Spinal cord (tissue), 10 donors: ENCODE results near the gene ANKH. TPM values are rescaled to one million over a fixed set of nuclear protein-coding genes. Genes with fewer than 3 reads are reported as not detected.

Experiments
- DNase-seq, 6 donors: peaks; one replicate each; pipeline versions ENCODE4 v3.0.0 to v3.0.0-alpha.2; 2013 to 2015; ENCODE audit warnings: low spot score in 6 of 6, low read depth in 4 of 6
- H3K27ac ChIP-seq: one replicate; pipeline ENCODE4 v1.5.1; 2013; ENCODE audit warnings: low read depth, low read length, control low read depth
- H3K27me3 ChIP-seq: one replicate; pipeline ENCODE4 v1.6.1; 2013; ENCODE audit warnings: low read length; ENCODE audit not compliant: control insufficient read depth, insufficient read depth
- H3K36me3 ChIP-seq: one replicate; pipeline ENCODE4 v1.6.1; 2013; ENCODE audit warnings: low read length; ENCODE audit not compliant: control insufficient read depth, insufficient read depth
- H3K4me1 ChIP-seq: one replicate; pipeline ENCODE4 v1.6.1; 2013; ENCODE audit warnings: low read length; ENCODE audit not compliant: control insufficient read depth, insufficient read depth
- H3K4me3 ChIP-seq: one replicate; pipeline ENCODE4 v1.5.1; 2013; ENCODE audit warnings: low read depth, low read length, control low read depth
- H3K9me3 ChIP-seq: one replicate; pipeline ENCODE4 v1.6.1; 2013; ENCODE audit warnings: low read length; ENCODE audit not compliant: control insufficient read depth, insufficient read depth
- WGBS: methylation state at CpG from one replicate; pipeline ENCODE4 v1.1.5; 2013; ENCODE audit warnings: missing lambda C conversion rate; ENCODE audit not compliant: insufficient coverage; 5-methylcytosine and 5-hydroxymethylcytosine counted together
- polyA plus RNA-seq, 2 donors: library from polyadenylated mRNA; unstranded; fragments of 120-200 nt; gene quantifications; one replicate each; pipeline ENCODE4 v1.2.1, GENCODE V29; 2013; ENCODE audit not compliant: insufficient read length in 2 of 2
- total RNA-seq, 2 donors: library from RNA; depleted of rRNA in 1 of 2; stranded (reverse); fragments of 120-200 nt in 1 of 2; fragments of >200 nt in 1 of 2; gene quantifications; one replicate each; pipeline versions ENCODE4 v1.2.3 to v1.2.4, GENCODE V29; 2013 to 2014
- donor health status: healthy.

Gene ANKH
- total and polyA plus RNA-seq, 4 donors = 45.2 to 73.8 (median 59.6) TPM

DNA sequence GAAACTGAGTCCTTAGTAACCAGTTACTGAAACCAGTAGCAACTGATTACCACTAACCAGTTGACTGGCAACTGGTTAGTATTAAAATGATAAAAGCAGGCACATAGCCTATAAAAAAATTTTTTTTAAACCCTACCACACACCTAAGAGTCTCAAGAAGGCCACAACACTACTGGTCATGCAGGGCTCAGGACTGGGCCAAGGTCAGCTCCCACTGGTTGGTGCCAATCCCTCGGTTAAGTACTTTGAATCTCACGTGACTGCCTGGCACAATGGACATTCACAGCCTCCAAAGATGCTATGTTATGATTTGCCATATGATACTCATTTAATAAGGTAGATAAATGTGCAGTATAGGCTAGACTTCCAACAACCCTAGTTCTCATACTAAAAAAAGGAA lies 8.5 kb downstream of the ANKH start:
- no peaks in the 10 kb centered on the region for H3K36me3 ChIP-seq
- DNase-seq = no peak
- no CpG with 5 or more reads among the region's 2 CpGs for WGBS
- no peaks in the 10 kb centered on the region for H3K9me3 ChIP-seq
- no peak overlapping the region for H3K27ac ChIP-seq
- H3K4me1 ChIP-seq = peaks cover 6% of the 10 kb centered on the region
- no peak overlapping the region for H3K4me3 ChIP-seq
- no peaks in the 10 kb centered on the region for H3K27me3 ChIP-seq

DNA sequence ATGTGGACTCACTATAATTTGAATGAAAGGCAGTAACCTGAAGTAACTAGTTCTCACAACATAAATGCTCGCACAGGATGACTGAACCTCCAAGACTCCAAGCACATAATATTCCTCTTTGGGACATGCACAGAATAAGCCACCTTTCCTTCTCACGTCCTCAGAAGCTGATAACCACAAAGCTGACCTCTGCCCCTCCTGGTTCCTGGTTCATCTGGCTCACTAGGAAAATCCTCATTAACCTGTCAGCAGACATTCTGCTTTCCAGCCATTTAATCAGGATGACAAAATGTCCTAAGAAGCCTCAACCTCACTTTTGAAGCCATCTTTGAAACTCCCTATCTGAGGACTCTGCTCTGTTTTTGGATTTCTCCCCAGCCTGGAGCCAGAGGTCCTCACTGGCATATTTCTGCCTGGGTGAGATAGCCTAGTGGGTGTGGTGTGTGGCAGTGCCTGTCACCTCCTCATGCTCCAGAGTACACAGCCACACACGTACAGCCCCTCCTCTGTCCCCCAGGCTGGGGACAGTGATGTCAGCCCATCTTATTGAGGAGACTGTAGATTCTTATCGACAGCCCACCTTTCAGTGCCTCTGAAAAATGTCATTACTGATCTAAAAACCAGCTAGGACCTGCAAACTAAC lies 10.3 kb downstream of the ANKH start:
- H3K4me1 ChIP-seq = peaks cover 6% of the 10 kb centered on the region
- H3K27ac ChIP-seq = no peak overlapping the region
- no peak overlapping the region for H3K4me3 ChIP-seq
- no peak for DNase-seq
- H3K27me3 ChIP-seq = no peaks in the 10 kb centered on the region
- H3K36me3 ChIP-seq = no peaks in the 10 kb centered on the region
- no peaks in the 10 kb centered on the region for H3K9me3 ChIP-seq
- WGBS = 85% methylated on average over 4 of the region's 4 CpGs

DNA sequence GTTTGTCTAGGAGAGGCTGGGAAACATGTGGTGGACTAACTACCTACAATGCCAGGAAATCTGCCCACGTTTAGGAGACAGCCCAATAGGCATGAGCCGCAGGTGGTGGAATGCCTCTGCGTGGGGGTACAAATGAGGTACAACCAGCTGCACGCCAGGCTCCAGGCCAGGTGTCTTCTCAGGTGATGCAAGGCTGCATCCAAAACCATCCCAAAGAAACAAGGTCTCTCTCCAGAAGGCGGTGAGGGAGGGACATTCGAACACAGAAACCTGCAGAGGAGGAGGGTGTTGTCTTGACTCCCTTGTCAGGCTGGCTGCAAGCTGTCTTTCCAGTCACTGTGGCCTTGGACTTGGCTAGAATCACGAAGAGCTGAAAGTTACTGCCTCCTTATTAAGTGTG lies 11.6 kb downstream of the ANKH start:
- H3K27me3 ChIP-seq = no peaks in the 10 kb centered on the region
- no peak overlapping the region for H3K27ac ChIP-seq
- no peaks in the 10 kb centered on the region for H3K9me3 ChIP-seq
- no peaks in the 10 kb centered on the region for H3K36me3 ChIP-seq
- DNase-seq = no peak
- no peak overlapping the region for H3K4me3 ChIP-seq
- peaks cover 6% of the 10 kb centered on the region for H3K4me1 ChIP-seq
- 54% methylated on average over 4 of the region's 7 CpGs for WGBS

DNA sequence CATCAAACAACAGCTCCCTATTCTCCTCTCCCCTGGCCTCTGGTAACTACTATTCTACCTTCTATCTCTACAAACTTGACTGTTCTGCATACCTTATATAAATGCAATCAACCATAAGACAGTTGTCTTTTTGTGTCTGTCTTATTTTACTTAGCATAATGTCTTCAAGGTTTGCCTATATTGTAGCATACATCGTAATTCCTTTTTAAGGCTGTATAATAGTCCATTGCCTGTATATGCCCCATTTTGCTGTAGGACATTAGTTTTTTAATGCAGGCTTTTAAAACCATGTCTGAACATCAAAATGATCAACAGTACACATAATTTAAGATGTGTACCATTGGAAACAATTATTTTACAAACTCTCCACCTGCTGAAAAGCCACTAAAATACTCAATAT lies 12.4 kb downstream of the ANKH start:
- no CpG with 5 or more reads among the region's 1 CpG for WGBS
- Histone ChIP-seq H3K27ac (no peak overlapping the region), H3K4me3 (no peak overlapping the region), H3K27me3 (no peaks in the 10 kb centered on the region), H3K36me3 (no peaks in the 10 kb centered on the region), H3K4me1 (peaks cover 6% of the 10 kb centered on the region), H3K9me3 (no peaks in the 10 kb centered on the region)
- DNase-seq = no peak

DNA sequence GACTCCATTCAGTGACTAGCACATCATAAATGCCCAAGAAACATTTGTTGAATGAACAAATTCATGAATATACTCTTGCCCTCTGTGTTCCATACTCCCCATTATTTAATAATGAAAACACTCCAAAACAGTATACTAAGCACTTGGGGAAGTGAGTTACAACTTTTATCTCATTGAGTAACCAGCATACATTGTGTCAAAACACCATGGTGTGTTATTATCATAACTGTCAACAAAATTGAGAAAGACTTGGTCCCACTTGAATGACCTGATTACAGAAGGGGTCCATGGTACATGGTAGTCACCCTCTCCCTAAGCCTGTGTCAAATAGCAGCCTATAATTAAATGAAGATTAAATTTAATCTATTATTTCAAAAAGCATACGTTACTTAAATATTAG lies 16.2 kb downstream of the ANKH start:
- Histone ChIP-seq H3K27ac (no peak overlapping the region), H3K36me3 (no peaks in the 10 kb centered on the region), H3K4me1 (peaks cover 6% of the 10 kb centered on the region), H3K9me3 (no peaks in the 10 kb centered on the region), H3K27me3 (no peaks in the 10 kb centered on the region), H3K4me3 (no peak overlapping the region)
- DNase-seq = no peak
- no CpG with 5 or more reads among the region's 1 CpG for WGBS

DNA sequence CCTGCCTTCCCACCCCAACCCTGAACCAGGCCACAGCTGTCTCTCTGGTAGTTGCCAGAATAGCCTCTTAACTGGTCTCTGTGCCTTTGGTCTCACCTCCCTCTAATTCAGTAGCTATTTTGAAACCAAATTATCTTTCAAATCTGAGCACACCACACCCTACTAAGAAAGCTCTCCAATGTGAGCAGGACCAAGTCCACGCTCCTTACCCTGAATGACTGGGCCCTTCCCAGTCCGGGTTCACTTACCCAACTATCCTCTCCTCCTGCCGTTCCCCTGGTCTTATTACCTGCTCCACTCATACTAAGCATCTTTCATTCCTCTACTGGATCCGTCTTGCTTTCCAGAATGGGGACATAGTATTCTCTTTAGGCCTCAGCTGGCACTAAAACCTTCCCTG lies 16.8 kb downstream of the ANKH start:
- no peaks in the 10 kb centered on the region for H3K27me3 ChIP-seq
- peaks cover under 1% of the 10 kb centered on the region for H3K4me1 ChIP-seq
- DNase-seq = no peak
- no peak overlapping the region for H3K27ac ChIP-seq
- H3K9me3 ChIP-seq = no peaks in the 10 kb centered on the region
- no peaks in the 10 kb centered on the region for H3K36me3 ChIP-seq
- no peak overlapping the region for H3K4me3 ChIP-seq
- WGBS = 96% methylated on average over 3 of the region's 4 CpGs

DNA sequence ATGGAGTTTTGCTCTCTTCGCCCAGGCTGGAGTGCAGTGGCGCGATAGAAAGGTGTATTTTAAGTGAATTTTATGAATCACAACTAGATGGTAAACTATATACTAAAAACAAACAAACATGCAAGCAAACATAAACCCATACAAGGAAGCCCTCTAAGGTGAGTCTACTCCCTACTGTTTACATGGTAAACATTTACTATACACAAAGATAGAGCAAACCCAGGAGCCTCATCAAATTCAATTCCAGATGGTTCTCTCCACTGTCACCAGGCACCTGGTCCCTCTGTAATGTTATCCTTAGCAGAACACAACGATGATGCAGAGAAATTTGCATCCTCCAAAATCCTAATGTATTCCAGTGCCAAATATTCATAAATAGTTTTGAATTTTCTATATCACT lies 17.9 kb downstream of the ANKH start:
- Histone ChIP-seq H3K27ac (no peak overlapping the region), H3K4me3 (no peak overlapping the region), H3K4me1 (no peaks in the 10 kb centered on the region), H3K36me3 (no peaks in the 10 kb centered on the region), H3K27me3 (no peaks in the 10 kb centered on the region), H3K9me3 (no peaks in the 10 kb centered on the region)
- no CpG with 5 or more reads among the region's 4 CpGs for WGBS
- peak in 1 of 6 donors; percentile 15 for DNase-seq

DNA sequence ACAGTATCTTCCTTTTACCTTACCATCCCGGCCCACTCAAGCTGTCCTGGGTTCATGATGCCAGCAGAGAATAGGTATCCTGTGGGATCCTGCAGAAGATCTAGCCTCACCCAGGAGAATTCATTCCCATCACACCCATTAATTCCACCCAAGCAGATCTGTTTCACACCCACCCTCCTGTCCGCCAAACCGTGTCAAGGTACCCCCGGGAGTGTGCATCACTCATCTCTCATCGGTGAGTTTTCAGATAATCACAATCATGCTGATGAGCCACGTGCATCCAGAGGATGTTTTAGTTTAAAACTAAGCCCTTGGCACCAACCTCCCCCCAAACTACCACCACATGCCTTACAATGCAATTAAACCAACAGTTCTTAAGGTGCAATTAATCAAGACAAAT lies 18.8 kb downstream of the ANKH start:
- no peaks in the 10 kb centered on the region for H3K4me1 ChIP-seq

DNA sequence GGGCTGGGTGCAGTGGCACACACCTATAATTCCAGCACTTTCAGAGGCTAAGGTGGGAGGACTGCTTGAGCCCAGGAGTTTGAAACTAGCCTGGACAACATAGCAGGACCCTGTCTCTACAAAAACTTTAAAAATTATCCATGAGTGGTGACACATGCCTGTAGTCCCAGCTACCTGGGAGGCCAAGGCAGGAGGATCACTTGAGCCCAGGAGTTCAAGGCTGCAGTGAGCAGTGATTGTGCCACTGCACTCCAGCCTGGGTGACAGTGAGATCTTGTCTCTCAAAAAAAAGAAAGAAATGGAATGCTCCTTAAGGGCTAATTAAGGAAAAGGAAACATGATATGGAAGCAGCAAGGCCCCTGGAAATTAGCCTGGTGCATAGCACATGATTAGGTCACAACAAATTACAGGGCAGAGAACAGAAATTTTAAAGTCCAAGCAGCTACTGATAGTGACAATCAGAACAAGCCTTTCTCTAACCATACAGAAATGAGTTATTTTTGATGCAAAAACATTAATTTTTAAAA lies 19.5 kb downstream of the ANKH start:
- no peak overlapping the region for H3K27ac ChIP-seq
- H3K36me3 ChIP-seq = peaks cover 4% of the 10 kb centered on the region
- DNase-seq = no peak
- no peaks in the 10 kb centered on the region for H3K9me3 ChIP-seq
- H3K4me3 ChIP-seq = no peak overlapping the region
- no peaks in the 10 kb centered on the region for H3K27me3 ChIP-seq
- H3K4me1 ChIP-seq = no peaks in the 10 kb centered on the region

More for the DNA sequence above, 18.8 kb downstream of the ANKH start:
- Histone ChIP-seq H3K9me3 (no peaks in the 10 kb centered on the region), H3K4me3 (no peak overlapping the region), H3K27ac (no peak overlapping the region), H3K36me3 (peaks cover 4% of the 10 kb centered on the region), H3K27me3 (no peaks in the 10 kb centered on the region)
- WGBS = 89% methylated on average over 6 of the region's 6 CpGs
- no peak for DNase-seq

DNA sequence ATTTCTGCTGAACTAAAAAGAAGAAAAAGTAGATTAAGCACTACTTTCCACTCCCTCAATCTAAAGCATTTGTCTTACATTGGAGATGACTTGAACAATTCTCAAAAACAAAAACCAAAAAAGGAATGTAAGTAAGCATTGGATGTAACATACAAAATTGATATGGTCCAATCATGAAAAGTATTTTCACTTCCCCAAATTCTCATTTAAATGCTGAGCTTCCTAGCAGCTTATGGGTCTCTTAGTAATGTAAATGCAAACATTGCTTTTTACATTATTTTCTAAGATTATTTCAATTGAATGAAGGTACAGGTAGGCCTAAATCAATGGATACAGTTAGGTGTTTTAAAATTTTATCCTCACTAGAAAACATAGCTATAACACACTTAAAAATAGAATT lies 20.0 kb downstream of the ANKH start:
- DNase-seq = no peak
- H3K36me3 ChIP-seq = peaks cover 4% of the 10 kb centered on the region
- no peak overlapping the region for H3K27ac ChIP-seq
- no peaks in the 10 kb centered on the region for H3K4me1 ChIP-seq
- H3K27me3 ChIP-seq = no peaks in the 10 kb centered on the region
- no peak overlapping the region for H3K4me3 ChIP-seq
- H3K9me3 ChIP-seq = no peaks in the 10 kb centered on the region
